SU-DHL-6 (cell line): ENCODE data around the gene DDX11.
"Not testable (repeated sequence)": the region's sequence is repeated elsewhere in the genome, so short reads cannot be mapped to it uniquely, and the experiment has no call there.

ENCODE experiments used
- EZH2phosphoT487 ChIP-seq: fragments of 200-600 bp; sonication (generic), shearing (Covaris generic); conservative IDR thresholded peaks from 2 replicates; pipeline ENCODE4 v1.6.1; 2018; ENCODE audit warnings: mild to moderate bottlenecking, antibody characterized with exemption, low read length, moderate library complexity, mixed read lengths
- TF ChIP-seq, protein P1 (sequence below): fragments of 200-600 bp; sonication (generic); IDR thresholded peaks from one replicate; pipeline ENCODE4 v1.5.1; 2017; ENCODE audit warnings: antibody characterized with exemption, mild to moderate bottlenecking, low read length, moderate library complexity; ENCODE audit not compliant: insufficient read depth, poor library complexity, severe bottlenecking

DNA sequence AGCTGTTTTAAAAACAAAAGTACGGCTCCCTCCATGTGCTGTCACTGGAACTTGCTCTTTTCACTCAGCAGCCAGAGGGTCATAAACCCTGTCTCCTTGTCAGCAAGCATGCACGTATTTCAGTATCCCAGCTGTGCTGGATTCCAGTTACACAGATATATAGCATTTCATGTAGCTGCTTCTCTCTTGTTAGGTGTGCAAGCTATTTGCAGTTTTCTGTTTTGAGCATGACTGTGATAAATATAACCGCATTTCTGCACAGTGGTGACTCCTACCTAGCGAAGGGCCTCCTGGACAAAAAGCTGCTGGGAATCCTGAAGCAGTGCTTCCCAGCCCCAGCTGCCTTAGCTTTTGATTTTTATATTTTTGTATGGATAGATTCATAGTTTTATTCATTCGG, 24.7 kb downstream of the DDX11 start:
- TF ChIP-seq, protein P1, sequence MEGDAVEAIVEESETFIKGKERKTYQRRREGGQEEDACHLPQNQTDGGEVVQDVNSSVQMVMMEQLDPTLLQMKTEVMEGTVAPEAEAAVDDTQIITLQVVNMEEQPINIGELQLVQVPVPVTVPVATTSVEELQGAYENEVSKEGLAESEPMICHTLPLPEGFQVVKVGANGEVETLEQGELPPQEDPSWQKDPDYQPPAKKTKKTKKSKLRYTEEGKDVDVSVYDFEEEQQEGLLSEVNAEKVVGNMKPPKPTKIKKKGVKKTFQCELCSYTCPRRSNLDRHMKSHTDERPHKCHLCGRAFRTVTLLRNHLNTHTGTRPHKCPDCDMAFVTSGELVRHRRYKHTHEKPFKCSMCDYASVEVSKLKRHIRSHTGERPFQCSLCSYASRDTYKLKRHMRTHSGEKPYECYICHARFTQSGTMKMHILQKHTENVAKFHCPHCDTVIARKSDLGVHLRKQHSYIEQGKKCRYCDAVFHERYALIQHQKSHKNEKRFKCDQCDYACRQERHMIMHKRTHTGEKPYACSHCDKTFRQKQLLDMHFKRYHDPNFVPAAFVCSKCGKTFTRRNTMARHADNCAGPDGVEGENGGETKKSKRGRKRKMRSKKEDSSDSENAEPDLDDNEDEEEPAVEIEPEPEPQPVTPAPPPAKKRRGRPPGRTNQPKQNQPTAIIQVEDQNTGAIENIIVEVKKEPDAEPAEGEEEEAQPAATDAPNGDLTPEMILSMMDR: not testable (repeated sequence)
- not testable (repeated sequence) for TF ChIP-seq EZH2phosphoT487
